Activated T-helper 9 cell treated with anti-CD3 and anti-CD28 coated beads, Interleukin-2, amount 50 U/mL, for 16 hours (primary cell): ENCODE data around the gene HEMGN.
"Not testable (repeated sequence)": the region's sequence is repeated elsewhere in the genome, so short reads cannot be mapped to it uniquely, and the experiment has no call there.

Experiments used
- DNase-seq: peaks from one replicate; pipeline ENCODE4 v3.0.0-alpha.2; 2020; ENCODE audit warnings: low read depth

Gene HEMGN

GRCh38 chr9:97938081-97938644 lies at the start of gene HEMGN:
Gene HEMGN (minus strand): TSS chr9:97938172. CDS start chr9:97938136, 36 bp downstream.
- no peak for DNase-seq

DNA sequence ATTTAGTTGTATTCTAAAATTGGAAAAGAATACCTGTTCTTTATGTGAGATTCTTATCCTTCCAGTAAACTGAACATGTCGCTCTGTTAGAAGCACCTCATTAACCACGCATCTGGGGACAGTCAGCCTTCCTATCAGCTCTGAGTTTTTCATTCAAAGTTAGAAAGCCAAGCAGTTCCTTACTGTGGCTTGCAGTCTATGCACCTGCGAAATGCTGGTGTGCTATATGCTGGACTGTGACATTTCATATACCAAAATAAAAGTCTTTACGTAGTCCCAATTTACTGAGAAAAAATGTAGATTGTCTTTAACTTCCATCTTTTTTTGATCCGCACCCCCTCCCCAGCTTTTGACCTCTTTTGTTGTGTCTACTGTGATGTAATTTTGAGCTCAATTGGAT lies 49.5 kb upstream of the HEMGN start:
- no peak for DNase-seq

- DNase-seq = no peak
Observed at GRCh38 chr9:97985058-97985861, 47.3 kb upstream of the HEMGN start.

- DNase-seq = peak; percentile 77
Observed at GRCh38 chr9:97984188-97985057, 46.5 kb upstream of the HEMGN start.

GRCh38 chr9:97983589-97984187 lies 45.7 kb upstream of the HEMGN start:
- DNase-seq = peak; percentile 58

- DNase-seq = peak; percentile 94
Observed at GRCh38 chr9:97982683-97983588, 45.0 kb upstream of the HEMGN start, which contains the start of gene ANP32B. Gene ANP32B (plus strand): TSS chr9:97983341. CDS start chr9:97983556, 215 bp downstream.

- DNase-seq = no peak
Observed at GRCh38 chr9:97981846-97982682, 44.1 kb upstream of the HEMGN start.

- DNase-seq = no peak
Observed at GRCh38 chr9:97980918-97981845, 43.2 kb upstream of the HEMGN start.

GRCh38 chr9:97980479-97980803 lies 42.5 kb upstream of the HEMGN start:
- no peak for DNase-seq

GRCh38 chr9:97979788-97980478 lies 42.0 kb upstream of the HEMGN start:
- no peak for DNase-seq

- DNase-seq = no peak
Observed at GRCh38 chr9:97978371-97979130, 40.6 kb upstream of the HEMGN start.

DNA sequence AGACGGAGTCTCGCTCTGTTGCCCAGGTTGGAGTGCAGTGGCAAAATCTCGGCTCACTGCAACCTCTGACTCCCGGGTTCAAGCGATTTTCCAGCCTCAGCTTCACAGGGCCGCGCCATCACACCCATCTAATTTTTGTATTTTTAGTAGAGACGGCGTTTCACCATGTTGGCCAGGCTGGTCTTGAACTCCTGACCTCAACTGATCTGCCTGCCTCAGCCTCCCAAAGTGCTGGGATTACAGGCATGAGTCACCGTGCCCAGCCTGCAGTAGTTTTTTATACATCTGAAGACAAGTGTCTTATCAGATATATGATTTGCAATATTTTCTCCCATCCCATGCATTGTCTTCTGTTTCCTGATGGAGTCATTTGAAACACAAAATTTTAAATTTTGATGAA lies 38.7 kb upstream of the HEMGN start:
- not testable (repeated sequence) for DNase-seq

DNA sequence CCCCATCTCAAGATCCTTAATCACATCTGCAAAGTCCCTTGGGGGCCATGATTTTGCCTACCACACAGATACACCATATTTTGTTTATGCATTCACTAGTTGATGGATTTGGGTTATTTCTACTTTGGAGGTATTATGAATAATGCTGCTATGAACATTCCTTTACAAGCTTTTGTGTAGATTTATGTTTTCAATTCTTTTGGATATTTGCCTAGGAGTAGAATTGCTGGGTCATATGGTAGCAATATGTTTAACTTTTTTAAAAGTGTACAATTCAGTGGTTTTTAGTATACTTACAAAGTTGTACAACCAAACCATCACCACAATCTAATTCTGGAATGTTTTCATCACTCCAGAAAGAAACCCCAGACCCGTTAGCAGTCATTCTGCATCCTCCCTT lies 37.4 kb upstream of the HEMGN start:
- DNase-seq = no peak

GRCh38 chr9:97972753-97973152 lies 34.8 kb upstream of the HEMGN start:
- DNase-seq = no peak

GRCh38 chr9:97970165-97970564 lies 32.2 kb upstream of the HEMGN start:
- DNase-seq = no peak

- no peak for DNase-seq
Observed at GRCh38 chr9:97969014-97969413, 31.0 kb upstream of the HEMGN start.

- DNase-seq = no peak
Observed at GRCh38 chr9:97966493-97966892, 28.5 kb upstream of the HEMGN start.

- DNase-seq = no peak
Observed at GRCh38 chr9:97964901-97965300, 26.9 kb upstream of the HEMGN start.
